Astrocyte (in vitro differentiated cells and primary cell): ENCODE measurements around the gene SATB1. TPM values are rescaled to one million over a fixed set of nuclear protein-coding genes. Genes with fewer than 3 reads are reported as not detected.

Experiments
- DNase-seq: peaks from one replicate; pipeline ENCODE4 v3.0.0-alpha.2; 2010; ENCODE audit warnings: low read depth
- FAIRE-seq: peaks from 2 replicates; lab custom pipeline; 2011; peaks lifted over from hg19 to GRCh38; lab: Jason Lieb, UNC
- H2AFZ ChIP-seq: 2 replicates; pipeline ENCODE4 v1.6.0; 2012; ENCODE audit warnings: low read depth, low read length, inconsistent platforms
- H3K27ac ChIP-seq: 2 replicates; pipeline ENCODE4 v1.5.1; 2011; ENCODE audit warnings: low read depth, low read length, inconsistent platforms
- H3K27me3 ChIP-seq: 2 replicates; pipeline ENCODE4 v1.6.0; 2011; ENCODE audit warnings: low read length, inconsistent platforms; ENCODE audit not compliant: insufficient read depth
- H3K36me3 ChIP-seq: 2 replicates; pipeline ENCODE4 v1.5.1; 2011; ENCODE audit warnings: low read length, inconsistent platforms; ENCODE audit not compliant: insufficient read depth
- H3K4me1 ChIP-seq: 2 replicates; pipeline ENCODE4 v1.5.1; 2011; ENCODE audit warnings: low read length, inconsistent platforms; ENCODE audit not compliant: insufficient read depth
- H3K4me2 ChIP-seq: 2 replicates; pipeline ENCODE4 v1.6.0; 2012; ENCODE audit warnings: low read length, inconsistent platforms
- H3K4me3 ChIP-seq: 2 replicates; pipeline ENCODE4 v1.5.1; 2011; ENCODE audit warnings: low read depth, mild to moderate bottlenecking, low read length, inconsistent platforms; ENCODE audit not compliant: insufficient read depth
- H3K79me2 ChIP-seq: 2 replicates; pipeline ENCODE4 v1.6.0; 2012; ENCODE audit warnings: mild to moderate bottlenecking, low read length, inconsistent platforms; ENCODE audit not compliant: insufficient read depth
- H3K9ac ChIP-seq: 2 replicates; pipeline ENCODE4 v1.6.0; 2012; ENCODE audit warnings: mild to moderate bottlenecking, low read length, inconsistent platforms
- H3K9me3 ChIP-seq: 2 replicates; pipeline ENCODE4 v1.5.1; 2012; ENCODE audit warnings: low read depth, mild to moderate bottlenecking, low read length, inconsistent platforms; ENCODE audit not compliant: insufficient read depth
- H4K20me1 ChIP-seq: 2 replicates; pipeline ENCODE4 v1.6.0; 2012; ENCODE audit warnings: low read length, inconsistent platforms; ENCODE audit not compliant: insufficient read depth
- H3K27ac Mint-ChIP-seq: one replicate; pipeline ENCODE4 v1.8.0; 2021; ENCODE audit warnings: mild to moderate bottlenecking, mixed read lengths; ENCODE audit not compliant: unreplicated experiment
- H3K27me3 Mint-ChIP-seq: one replicate; pipeline ENCODE4 v1.8.0; 2021; ENCODE audit warnings: low read depth, mixed read lengths; ENCODE audit not compliant: unreplicated experiment
- H3K36me3 Mint-ChIP-seq: one replicate; pipeline ENCODE4 v1.8.0; 2021; ENCODE audit warnings: low read depth, mixed read lengths; ENCODE audit not compliant: unreplicated experiment
- H3K4me1 Mint-ChIP-seq: one replicate; pipeline ENCODE4 v1.8.0; 2021; ENCODE audit warnings: low read depth, mixed read lengths; ENCODE audit not compliant: unreplicated experiment
- H3K4me3 Mint-ChIP-seq: one replicate; pipeline ENCODE4 v1.8.0; 2021; ENCODE audit warnings: mild to moderate bottlenecking, moderate library complexity, mixed read lengths; ENCODE audit not compliant: unreplicated experiment
- H3K9me3 Mint-ChIP-seq: one replicate; pipeline ENCODE4 v1.8.0; 2021; ENCODE audit warnings: mild to moderate bottlenecking, mixed read lengths; ENCODE audit not compliant: unreplicated experiment
- CTCF ChIP-seq: IDR thresholded peaks from 2 replicates; pipeline ENCODE4 v1.5.1; 2011; ENCODE audit warnings: low read depth, mild to moderate bottlenecking, inconsistent platforms, low read length, moderate library complexity; ENCODE audit not compliant: insufficient read depth
- EZH2 ChIP-seq: IDR thresholded peaks from 2 replicates; pipeline ENCODE4 v1.6.1; 2012; ENCODE audit warnings: mild to moderate bottlenecking, low read length, inconsistent platforms; ENCODE audit not compliant: insufficient read depth
- total RNA-seq: library from RNA; stranded (reverse); gene quantifications from 2 replicates; pipeline ENCODE4 v1.2.1, GENCODE V29; 2021

Gene SATB1
- total RNA-seq, 1 donor from 2014 or later = 18.0 TPM

- no peaks in the 10 kb centered on the region for H3K36me3 Mint-ChIP-seq
- H3K27ac ChIP-seq = no peak overlapping the region
- H3K4me1 Mint-ChIP-seq = peaks cover 2% of the 10 kb centered on the region
- H3K4me2 ChIP-seq = no peak overlapping the region
- H3K4me3 Mint-ChIP-seq = no peak overlapping the region
- H2AFZ ChIP-seq = no peak overlapping the region
- peaks cover 3% of the 10 kb centered on the region for H4K20me1 ChIP-seq
- peaks cover 9% of the 10 kb centered on the region for H3K4me1 ChIP-seq
- no peak overlapping the region for H3K9ac ChIP-seq
- peaks cover 20% of the 10 kb centered on the region for H3K27me3 Mint-ChIP-seq
- DNase-seq = no peak
- no peaks in the 10 kb centered on the region for H3K79me2 ChIP-seq
- no peak overlapping the region for H3K27ac Mint-ChIP-seq
- H3K9me3 Mint-ChIP-seq = peaks cover 9% of the 10 kb centered on the region
- no peak for TF ChIP-seq CTCF
- no peak for TF ChIP-seq EZH2
- no peaks in the 10 kb centered on the region for H3K9me3 ChIP-seq
- no peaks in the 10 kb centered on the region for H3K36me3 ChIP-seq
- H3K4me3 ChIP-seq = no peak overlapping the region
- no peak for FAIRE-seq
- H3K27me3 ChIP-seq = peaks cover 29% of the 10 kb centered on the region
These were observed 22.6 kb upstream of the SATB1 start for GRCh38 chr3:18447720-18448119.

DNA sequence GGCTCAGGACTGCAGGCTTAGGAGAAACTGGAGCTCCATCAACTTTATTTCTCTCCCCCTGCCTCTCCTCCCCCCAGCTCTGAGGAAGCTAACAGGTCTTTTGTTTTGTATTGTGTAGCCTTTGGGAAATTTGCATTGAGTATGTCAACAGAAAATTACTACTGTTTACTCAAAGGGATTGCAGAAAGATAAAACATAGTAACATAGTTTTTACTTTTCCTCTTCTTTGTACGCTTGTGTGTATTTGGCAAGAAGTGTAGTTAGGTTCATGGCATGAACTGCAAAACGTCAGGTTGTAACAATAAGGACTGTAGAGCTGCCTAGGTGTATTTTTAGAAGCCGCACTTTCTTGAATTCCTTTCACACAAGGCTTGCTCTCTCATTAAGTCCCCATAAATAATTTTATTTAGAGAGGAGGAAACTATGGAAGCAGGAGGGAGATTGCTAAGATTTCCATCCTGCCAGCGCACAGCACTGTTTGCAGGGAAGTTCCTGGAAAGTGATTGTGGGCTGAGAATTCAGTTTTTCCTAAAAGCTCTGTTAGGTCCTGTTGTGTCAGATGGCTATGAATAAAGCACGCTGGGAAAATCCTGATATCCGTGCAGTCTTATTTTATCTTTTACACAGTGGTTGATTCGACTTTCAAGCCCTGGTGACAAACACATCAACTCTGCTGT lies 21.1 kb upstream of the SATB1 start:
- H3K79me2 ChIP-seq = no peaks in the 10 kb centered on the region
- peaks cover 9% of the 10 kb centered on the region for H3K4me1 ChIP-seq
- no peak for FAIRE-seq
- H3K4me3 ChIP-seq = no peak overlapping the region
- Mint-ChIP-seq H3K4me3 (peak overlapping the region; percentile 81), H3K36me3 (no peaks in the 10 kb centered on the region), H3K27ac (no peak overlapping the region), H3K9me3 (peaks cover 9% of the 10 kb centered on the region), H3K27me3 (peaks cover 20% of the 10 kb centered on the region), H3K4me1 (peaks cover 2% of the 10 kb centered on the region)
- H3K9ac ChIP-seq = no peak overlapping the region
- peaks cover 29% of the 10 kb centered on the region for H3K27me3 ChIP-seq
- H2AFZ ChIP-seq = no peak overlapping the region
- no peaks in the 10 kb centered on the region for H3K9me3 ChIP-seq
- H3K36me3 ChIP-seq = no peaks in the 10 kb centered on the region
- H3K4me2 ChIP-seq = peak overlapping the region; percentile 98
- peaks cover 3% of the 10 kb centered on the region for H4K20me1 ChIP-seq
- no peak for DNase-seq
- TF ChIP-seq CTCF (no peak), EZH2 (no peak)
- no peak overlapping the region for H3K27ac ChIP-seq

GRCh38 chr3:18445401-18446148 lies 20.4 kb upstream of the SATB1 start:
- H3K4me3 ChIP-seq = peak overlapping the region; percentile 60
- H3K4me2 ChIP-seq = peak overlapping the region; percentile 98
- peak overlapping the region; percentile 40 for H3K9ac ChIP-seq
- peaks cover 3% of the 10 kb centered on the region for H3K4me1 Mint-ChIP-seq
- peak overlapping the region; percentile 66 for H3K27ac Mint-ChIP-seq
- no peaks in the 10 kb centered on the region for H3K79me2 ChIP-seq
- H3K27me3 Mint-ChIP-seq = peaks cover 20% of the 10 kb centered on the region
- peaks cover 29% of the 10 kb centered on the region for H3K27me3 ChIP-seq
- peaks cover 9% of the 10 kb centered on the region for H3K9me3 Mint-ChIP-seq
- H3K4me1 ChIP-seq = peaks cover 10% of the 10 kb centered on the region
- FAIRE-seq (no peak), DNase-seq (no peak)
- peaks cover 3% of the 10 kb centered on the region for H4K20me1 ChIP-seq
- H3K4me3 Mint-ChIP-seq = peak overlapping the region; percentile 81
- H3K9me3 ChIP-seq = no peaks in the 10 kb centered on the region
- H3K36me3 Mint-ChIP-seq = no peaks in the 10 kb centered on the region
- H3K36me3 ChIP-seq = no peaks in the 10 kb centered on the region
- TF ChIP-seq CTCF = no peak
- TF ChIP-seq EZH2 = no peak
- no peak overlapping the region for H3K27ac ChIP-seq
- H2AFZ ChIP-seq = peak overlapping the region; percentile 50
